Measurements from ENCODE around the gene COA7.

Gene COA7

DNA sequence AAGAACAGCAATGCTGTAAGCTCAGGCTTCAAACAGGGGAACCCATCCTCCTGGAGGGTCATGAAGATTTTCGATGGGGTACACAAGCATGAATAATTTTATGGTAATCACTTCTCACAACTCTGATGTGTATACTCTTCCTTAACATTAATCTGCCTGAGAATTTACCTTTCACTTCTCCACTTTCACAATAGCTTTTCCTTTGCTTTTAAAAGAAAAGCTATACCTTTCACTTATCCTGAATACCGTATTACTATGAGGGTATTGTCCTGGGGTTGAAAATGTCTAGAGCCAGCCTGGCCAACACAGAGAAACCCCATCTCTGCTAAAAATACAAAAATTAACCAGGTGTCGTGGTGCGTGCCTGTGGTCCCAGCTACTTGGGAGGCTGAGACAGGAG is 15.4 kb upstream of the COA7 start:
- ChIA-PET POLR2A (interaction anchor here (1.0 kb wide), 1 partner anchor 10 kb away, joined by 3 read pairs; no protein-coding TSS in a partner anchor), CTCF (interaction anchor here (1.1 kb wide), 1 partner anchor 12 kb away, joined by 4 read pairs; no protein-coding TSS in a partner anchor)
- Histone ChIP-seq H3K4me1 (ENCODE audit: control insufficient read depth, insufficient read depth, low read length) (no peaks in the 10 kb centered on the region), H3K9me3 (ENCODE audit: control insufficient read depth, insufficient read depth, low read depth, low read length) (no peaks in the 10 kb centered on the region), H3K4me3 (ENCODE audit: low read depth, low read length) (no peak overlapping the region), H3K36me3 (ENCODE audit: control insufficient read depth in 2 of 2, insufficient read depth in 1 of 2, low read length in 2 of 2) (no peaks in the 10 kb centered on the region), H3K27ac (ENCODE audit: extremely low read depth, low read depth, low read length) (no peak overlapping the region)
- TF ChIP-seq ZSCAN30 (tag by site-specific recombination; IDR thresholded peaks at IDR 0.05) (no peak), KLF9 (tag by site-specific recombination; IDR thresholded peaks at IDR 0.05; ENCODE audit: low read depth) (no peak), YY1 (tag by site-specific recombination; IDR thresholded peaks at IDR 0.05) (no peak), PRDM1 (tag by site-specific recombination; IDR thresholded peaks at IDR 0.05) (peak; percentile 94)
- TF ChIP-seq, protein P1, sequence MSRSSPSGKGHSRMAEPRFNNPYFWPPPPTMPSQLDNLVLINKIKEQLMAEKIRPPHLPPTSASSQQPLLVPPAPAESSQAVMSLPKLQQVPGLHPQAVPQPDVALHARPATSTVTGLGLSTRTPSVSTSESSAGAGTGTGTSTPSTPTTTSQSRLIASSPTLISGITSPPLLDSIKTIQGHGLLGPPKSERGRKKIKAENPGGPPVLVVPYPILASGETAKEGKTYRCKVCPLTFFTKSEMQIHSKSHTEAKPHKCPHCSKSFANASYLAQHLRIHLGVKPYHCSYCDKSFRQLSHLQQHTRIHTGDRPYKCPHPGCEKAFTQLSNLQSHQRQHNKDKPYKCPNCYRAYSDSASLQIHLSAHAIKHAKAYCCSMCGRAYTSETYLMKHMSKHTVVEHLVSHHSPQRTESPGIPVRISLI (tag by site-specific recombination; IDR thresholded peaks at IDR 0.05) = no peak

DNA sequence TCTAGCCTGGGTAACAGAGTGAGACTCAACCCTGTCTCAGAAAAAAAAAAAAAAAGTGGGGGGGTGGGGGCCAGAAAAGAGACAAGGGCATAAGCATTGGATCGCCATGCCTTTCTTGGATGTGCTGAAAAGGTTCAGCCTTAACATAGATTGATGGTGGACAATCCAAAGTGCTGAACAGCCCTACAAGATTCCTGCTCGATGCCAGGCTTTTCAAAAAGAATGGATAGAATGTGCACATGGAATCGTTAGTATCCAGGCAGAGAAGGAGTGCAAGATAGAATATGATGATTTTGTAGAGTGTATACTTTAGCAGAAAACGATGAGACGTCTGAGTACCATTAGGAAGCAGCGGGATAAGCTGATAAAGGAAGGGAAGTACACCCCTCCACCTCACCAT is 10.9 kb upstream of the COA7 start:
- TF ChIP-seq, protein P2, sequence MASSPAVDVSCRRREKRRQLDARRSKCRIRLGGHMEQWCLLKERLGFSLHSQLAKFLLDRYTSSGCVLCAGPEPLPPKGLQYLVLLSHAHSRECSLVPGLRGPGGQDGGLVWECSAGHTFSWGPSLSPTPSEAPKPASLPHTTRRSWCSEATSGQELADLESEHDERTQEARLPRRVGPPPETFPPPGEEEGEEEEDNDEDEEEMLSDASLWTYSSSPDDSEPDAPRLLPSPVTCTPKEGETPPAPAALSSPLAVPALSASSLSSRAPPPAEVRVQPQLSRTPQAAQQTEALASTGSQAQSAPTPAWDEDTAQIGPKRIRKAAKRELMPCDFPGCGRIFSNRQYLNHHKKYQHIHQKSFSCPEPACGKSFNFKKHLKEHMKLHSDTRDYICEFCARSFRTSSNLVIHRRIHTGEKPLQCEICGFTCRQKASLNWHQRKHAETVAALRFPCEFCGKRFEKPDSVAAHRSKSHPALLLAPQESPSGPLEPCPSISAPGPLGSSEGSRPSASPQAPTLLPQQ (tag by site-specific recombination; IDR thresholded peaks at IDR 0.05) = no peak
- TF ChIP-seq FEZF1 (tag by site-specific recombination; IDR thresholded peaks at IDR 0.05) (no peak), ZBTB17 (tag by site-specific recombination; IDR thresholded peaks at IDR 0.05) (peak; percentile 80)
- POLR2A ChIA-PET = no interaction called here
- no peaks in the 10 kb centered on the region for H3K36me3 ChIP-seq (ENCODE audit: control insufficient read depth in 2 of 2, insufficient read depth in 1 of 2, low read length in 2 of 2)
- CTCF ChIA-PET = interaction anchor here (0.6 kb wide), 1 partner anchor 15 kb away, joined by 3 read pairs; no protein-coding TSS in a partner anchor
- H3K9me3 ChIP-seq (ENCODE audit: control insufficient read depth, insufficient read depth, low read depth, low read length) = no peaks in the 10 kb centered on the region
- H3K27ac ChIP-seq (ENCODE audit: extremely low read depth, low read depth, low read length) = no peak overlapping the region
- H3K4me1 ChIP-seq (ENCODE audit: control insufficient read depth, insufficient read depth, low read length) = no peaks in the 10 kb centered on the region
- H3K4me3 ChIP-seq (ENCODE audit: low read depth, low read length) = no peak overlapping the region

DNA sequence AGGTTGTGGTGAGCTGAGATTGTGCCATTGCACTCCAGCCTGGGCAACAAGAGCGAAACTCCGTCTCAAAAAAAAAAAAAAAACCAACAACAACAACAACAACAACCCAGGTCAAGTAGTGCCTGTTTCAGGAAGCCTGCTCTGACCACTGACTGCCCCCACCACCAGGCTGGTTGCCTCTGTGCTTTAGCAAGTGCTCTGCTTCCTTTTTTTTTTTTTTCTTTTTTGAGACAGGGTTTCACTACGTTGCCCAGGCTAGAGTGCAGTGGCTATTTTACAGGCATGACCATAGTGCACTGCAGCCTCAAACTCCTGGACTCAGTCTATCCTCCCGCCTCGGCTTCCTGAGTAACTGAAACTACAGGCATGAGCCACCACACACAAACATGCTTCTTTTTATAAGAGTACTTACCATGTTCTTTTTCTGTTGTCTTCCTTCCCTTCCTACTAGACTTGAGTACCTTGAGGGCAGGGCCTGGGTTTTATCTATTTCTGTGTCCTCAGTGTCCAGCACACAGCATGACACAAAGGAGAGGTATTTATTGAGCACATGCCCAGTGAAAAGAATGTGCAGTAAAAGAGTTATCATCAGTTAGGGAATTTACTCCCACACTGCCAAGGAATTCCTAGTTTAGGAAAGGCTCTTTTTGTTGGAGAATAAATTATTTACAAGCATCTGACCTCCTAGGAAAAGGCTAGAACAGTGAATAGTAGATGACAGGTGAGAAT is 9.9 kb upstream of the COA7 start:
- Histone ChIP-seq H3K4me3 (ENCODE audit: low read depth, low read length) (no peak overlapping the region), H3K36me3 (ENCODE audit: control insufficient read depth in 2 of 2, insufficient read depth in 1 of 2, low read length in 2 of 2) (no peaks in the 10 kb centered on the region), H3K4me1 (ENCODE audit: control insufficient read depth, insufficient read depth, low read length) (no peaks in the 10 kb centered on the region), H3K27ac (ENCODE audit: extremely low read depth, low read depth, low read length) (no peak overlapping the region), H3K9me3 (ENCODE audit: control insufficient read depth, insufficient read depth, low read depth, low read length) (no peaks in the 10 kb centered on the region)
- TF ChIP-seq, protein P3, sequence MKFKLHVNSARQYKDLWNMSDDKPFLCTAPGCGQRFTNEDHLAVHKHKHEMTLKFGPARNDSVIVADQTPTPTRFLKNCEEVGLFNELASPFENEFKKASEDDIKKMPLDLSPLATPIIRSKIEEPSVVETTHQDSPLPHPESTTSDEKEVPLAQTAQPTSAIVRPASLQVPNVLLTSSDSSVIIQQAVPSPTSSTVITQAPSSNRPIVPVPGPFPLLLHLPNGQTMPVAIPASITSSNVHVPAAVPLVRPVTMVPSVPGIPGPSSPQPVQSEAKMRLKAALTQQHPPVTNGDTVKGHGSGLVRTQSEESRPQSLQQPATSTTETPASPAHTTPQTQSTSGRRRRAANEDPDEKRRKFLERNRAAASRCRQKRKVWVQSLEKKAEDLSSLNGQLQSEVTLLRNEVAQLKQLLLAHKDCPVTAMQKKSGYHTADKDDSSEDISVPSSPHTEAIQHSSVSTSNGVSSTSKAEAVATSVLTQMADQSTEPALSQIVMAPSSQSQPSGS (tag by site-specific recombination; IDR thresholded peaks at IDR 0.05; ENCODE audit: low read depth) = no peak
- TF ChIP-seq WT1 (tag by site-specific recombination; IDR thresholded peaks at IDR 0.05) = no peak
- ChIA-PET CTCF (no interaction called here), POLR2A (interaction anchor here (0.7 kb wide), 1 partner anchor 114 kb away, joined by 3 read pairs; no protein-coding TSS in a partner anchor)

DNA sequence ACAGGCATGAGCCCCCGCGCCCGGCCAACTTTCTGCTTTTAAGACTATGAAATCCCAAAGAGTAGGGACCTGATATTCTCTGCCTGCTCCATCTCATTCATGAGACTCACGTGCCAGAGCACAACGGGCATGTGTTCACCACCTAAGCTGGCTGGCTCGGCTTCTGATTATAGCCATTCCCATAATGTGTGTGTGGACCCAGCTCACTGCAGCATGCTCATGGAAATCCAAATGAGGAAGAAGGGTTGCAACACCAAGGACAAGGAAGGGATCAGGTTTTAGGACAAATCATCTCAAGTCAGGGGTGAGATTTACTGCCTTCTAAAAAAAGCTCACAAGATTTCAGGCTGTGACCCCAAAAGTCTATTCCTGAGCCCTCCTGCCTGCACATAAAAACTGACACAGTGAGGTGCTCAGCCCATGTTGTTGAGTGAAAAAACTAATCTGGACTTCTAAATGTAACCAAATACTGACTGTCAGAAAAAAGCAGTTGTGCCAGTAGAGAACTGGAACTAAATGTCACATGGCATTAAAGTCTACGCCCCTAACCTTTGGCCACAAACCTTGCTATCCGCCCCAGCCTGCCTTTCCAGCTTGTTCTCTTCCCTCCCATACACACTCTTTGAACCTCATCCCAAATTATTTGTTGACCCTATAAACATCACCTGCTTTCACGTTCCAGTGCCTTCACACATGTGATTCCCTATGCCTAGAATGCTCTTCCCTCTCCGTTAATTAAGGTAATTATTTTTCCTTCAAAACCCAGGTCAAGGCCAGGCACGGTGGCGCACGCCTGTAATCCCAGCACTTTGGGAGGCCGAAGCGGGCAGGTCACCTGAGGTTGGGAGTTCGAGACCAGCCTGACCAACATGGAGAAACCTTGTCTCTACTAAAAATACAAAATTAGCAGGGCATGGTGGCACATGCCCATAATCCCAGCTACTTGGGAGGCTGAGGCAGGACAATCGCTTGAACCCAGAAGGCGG is 9.1 kb upstream of the COA7 start:
- no peaks in the 10 kb centered on the region for H3K36me3 ChIP-seq (ENCODE audit: control insufficient read depth in 2 of 2, insufficient read depth in 1 of 2, low read length in 2 of 2)
- no peak overlapping the region for H3K27ac ChIP-seq (ENCODE audit: extremely low read depth, low read depth, low read length)
- TF ChIP-seq ZNF610 (tag by site-specific recombination; IDR thresholded peaks at IDR 0.05; ENCODE audit: borderline replicate concordance) (no peak), ZNF76 (tag by site-specific recombination; IDR thresholded peaks at IDR 0.05; ENCODE audit: borderline replicate concordance, low read depth) (no peak), ZNF560 (tag by site-specific recombination; IDR thresholded peaks at IDR 0.05; ENCODE audit: borderline replicate concordance) (no peak), ZNF571 (tag by site-specific recombination; IDR thresholded peaks at IDR 0.05) (no peak), ZIC2 (tag by site-specific recombination; IDR thresholded peaks at IDR 0.05) (no peak)
- H3K9me3 ChIP-seq (ENCODE audit: control insufficient read depth, insufficient read depth, low read depth, low read length) = no peaks in the 10 kb centered on the region
- H3K4me1 ChIP-seq (ENCODE audit: control insufficient read depth, insufficient read depth, low read length) = no peaks in the 10 kb centered on the region
- no peak overlapping the region for H3K4me3 ChIP-seq (ENCODE audit: low read depth, low read length)
- ChIA-PET POLR2A (interaction anchor here (0.6 to 0.7 kb wide), 2 partner anchors 15 to 115 kb away, joined by 3 to 5 read pairs; no protein-coding TSS in a partner anchor), CTCF (no interaction called here)
